HG03575 (cell line): ENCODE results near the gene ELOA.
"Not testable (repeated sequence)": the region's sequence is repeated elsewhere in the genome, so short reads cannot be mapped to it uniquely, and the experiment has no call there.

Experiments used
- ATAC-seq: cut with Tn5 transposase; IDR thresholded peaks from one replicate; pipeline ENCODE4 v1.9.1; 2021; ENCODE audit not compliant: unreplicated experiment, insufficient number of reproducible peaks, low FRiP score; ENCODE audit errors: extremely low read depth

Gene ELOA

GRCh38 chr1:23796466-23797271 is 53.4 kb downstream of the ELOA start:
- ATAC-seq: no peak

DNA sequence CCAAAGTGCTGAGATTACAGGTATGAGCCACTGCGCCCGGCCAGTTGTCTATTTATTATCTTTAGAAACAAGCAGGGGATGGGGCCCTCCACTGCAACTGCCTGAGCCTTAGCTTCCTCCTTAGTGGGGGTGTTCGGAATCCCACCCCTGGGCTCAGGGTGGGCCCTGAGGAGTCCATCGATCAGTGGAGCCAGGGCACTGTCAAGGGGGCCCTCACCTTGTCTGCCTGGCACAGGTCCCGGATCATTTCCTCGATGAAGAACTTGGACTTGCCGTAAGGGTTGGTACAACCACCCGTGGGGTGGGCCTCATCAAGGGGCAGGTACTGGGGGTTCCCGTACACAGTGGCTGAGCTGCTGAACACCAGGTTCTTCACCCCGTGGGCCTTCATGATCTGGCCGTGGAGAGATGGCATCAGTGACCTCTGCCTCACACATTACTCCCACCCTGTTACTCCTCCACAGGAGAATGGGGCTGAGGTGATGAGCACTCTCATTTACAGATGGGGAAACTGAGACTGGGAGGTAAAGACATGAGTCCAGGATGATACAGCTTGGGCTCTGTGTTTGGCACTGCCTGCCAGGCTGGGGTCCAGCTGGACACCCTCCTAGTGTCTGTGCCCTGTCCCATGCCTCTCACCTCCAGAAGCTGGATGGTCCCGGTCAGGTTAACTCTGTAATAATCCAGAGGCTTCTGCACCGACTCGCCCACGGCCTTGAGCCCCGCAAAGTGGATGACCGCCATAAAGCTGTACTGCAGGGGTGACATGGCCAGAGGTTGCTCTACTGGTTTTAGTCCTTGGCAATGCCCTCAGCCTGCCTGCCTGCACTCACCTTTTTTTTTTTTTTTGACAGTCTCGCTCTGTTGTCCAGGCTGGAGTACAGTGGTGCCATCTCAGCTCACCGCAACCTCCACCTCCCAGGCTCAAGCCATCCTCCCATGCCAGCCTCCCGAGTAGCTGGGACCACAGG is 54.5 kb downstream of the ELOA start:
- ATAC-seq: no peak

- no peak for ATAC-seq
These were observed 55.4 kb downstream of the ELOA start for GRCh38 chr1:23798662-23799142.

DNA sequence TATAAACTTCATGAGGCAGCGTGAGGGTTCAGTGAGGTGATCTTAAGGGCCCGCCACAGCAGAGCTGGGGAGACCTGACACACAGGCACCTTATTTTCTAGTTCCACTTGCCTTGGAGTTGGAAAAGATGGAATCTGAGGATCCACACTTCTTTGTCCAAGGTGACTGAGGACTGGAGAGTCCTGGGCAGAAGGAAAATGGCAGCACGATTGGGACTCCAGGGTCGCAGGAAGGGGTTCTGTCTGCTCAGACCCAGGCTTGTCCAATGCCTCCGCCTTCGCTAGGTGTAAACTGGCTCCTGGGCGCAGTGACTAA is 55.9 kb downstream of the ELOA start:
- no peak for ATAC-seq

DNA sequence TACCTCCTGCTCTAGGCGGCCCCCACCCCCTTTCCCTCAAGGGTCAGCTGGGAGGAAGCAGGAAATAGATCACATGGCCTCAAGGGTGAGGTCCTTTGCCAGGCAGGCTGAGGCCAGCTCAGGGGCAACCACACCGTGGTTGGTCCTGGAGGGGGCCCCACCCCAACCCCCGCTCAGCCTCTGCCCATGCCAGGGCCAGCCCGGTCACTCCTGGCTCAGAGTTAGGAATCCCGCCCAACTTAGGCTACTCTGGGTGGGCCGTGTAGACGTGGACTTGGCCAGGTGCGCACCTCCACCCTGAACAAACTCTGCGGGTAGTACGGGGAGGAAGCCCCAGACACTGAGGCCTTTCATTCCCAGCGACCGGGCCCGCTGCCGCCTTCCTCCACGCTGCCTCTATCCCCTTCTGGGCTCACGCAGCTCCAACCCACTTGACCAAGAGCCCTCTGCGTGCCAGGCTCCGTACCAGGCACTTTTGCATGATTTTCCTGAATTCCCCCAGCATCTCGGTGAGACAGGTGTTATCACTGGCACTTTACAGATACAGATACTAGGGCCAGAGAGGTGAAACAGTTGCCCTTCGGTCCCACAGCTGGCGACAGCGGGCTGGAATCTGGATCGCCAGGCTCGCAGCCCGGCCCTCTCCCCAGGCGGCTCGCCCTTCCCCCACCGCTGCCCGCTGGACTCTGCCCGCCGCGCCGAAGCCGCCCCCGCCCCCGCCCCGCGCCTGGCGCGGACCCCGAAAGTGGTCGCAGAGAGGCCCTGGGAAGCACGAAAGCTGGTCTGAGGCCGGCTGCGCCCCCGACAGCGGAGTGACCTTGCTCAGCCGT is 56.5 kb downstream of the ELOA start:
- ATAC-seq: no peak

DNA sequence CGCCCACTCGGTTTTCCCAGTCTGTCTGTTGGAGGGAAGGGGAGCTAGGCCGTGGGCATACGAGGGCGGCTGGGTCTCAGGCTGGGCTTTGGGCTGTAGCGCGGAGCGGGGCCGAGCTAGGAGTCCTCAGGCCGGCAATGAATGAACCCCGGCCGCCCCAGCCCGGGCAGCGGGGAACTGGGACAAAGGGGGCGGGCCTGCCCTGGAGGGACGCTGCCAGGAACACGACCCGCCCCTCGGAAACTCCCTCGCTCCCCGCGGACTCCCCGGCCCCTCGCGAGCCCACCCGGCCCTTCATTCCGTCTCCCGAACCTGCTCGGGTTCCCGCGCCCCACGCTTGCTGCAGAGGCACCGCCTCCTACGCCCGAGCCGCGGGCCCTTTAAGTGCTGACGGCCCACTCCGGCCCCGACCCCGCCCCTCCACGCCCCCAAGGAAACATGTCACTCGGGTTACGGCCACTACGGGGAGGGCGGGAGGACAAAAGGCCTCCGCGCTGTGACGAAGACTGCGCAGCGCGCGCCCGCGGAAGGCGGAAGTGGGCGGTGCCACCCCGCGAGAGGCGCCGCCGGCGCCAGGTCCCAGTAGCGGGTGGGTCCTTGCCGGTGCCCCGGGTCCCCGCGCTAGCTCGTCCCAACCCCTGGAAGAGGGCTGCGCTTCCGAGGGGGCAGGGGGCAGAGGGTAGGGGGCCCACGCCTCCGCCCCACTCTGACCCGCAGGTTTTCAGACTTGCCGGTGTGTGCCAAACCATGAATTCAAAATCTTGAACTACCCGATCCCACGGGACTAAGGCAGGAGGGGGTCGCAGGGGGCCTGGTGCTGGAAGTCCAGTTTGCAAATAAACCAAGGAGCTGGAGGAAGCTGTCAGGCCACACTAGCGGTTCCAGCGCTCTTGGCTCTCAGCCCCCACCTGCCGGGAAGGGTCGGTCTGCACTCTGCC is 57.4 kb downstream of the ELOA start, which contains the start of gene GALE:
Gene GALE (minus strand): TSS at position 355 of the 938 bp plus-strand sequence. CDS start 1,747 bp downstream, outside the sequence.
- ATAC-seq: no peak

DNA sequence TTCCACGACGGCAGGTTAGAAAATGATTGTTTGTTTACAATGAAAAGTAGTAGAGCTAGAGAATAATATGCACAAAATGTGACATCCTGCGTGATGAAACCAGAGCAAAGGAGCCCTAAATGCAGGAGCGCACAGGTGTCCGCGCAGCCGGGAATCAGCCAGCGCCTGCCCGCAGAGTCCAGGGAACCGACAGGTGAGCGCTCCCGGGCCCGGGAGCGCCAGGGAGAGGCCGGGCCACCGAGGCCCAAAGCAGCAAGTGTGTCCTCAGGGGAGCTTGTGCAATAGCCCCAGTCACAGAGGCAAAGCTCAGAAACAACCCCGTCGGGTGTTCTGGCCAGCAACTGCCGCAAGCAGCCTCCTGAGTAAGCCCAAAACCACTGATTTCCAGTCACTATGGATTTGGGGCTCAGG is 58.1 kb downstream of the ELOA start:
- ATAC-seq: no peak

GRCh38 chr1:23801876-23802275 is 58.6 kb downstream of the ELOA start:
- no peak for ATAC-seq

DNA sequence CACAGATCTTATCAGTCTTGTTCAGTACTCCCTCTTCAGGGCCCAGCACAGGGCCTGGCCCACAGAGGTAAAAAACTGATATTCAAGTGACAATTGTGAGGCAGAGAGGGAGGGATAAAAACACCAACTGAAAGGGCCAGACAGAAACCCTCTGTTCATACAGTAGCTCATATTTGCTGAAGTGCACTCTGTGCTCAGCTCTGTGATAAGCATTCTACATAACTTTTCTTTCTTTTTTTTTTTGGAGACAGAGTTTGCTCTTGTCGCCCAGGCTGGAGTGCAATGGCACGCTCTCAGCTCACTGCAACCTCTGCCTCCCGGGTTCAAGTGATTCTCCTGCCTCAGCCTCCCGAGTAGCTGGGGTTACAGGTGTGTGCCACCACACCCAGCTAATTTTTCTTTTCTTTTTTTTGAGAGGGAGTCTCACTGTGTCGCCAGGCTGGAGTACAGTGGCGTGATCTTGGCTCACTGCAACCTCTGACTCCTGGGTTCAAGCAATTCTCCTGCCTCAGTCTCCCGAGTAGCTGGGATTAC is 59.6 kb downstream of the ELOA start:
- not testable (repeated sequence) for ATAC-seq

DNA sequence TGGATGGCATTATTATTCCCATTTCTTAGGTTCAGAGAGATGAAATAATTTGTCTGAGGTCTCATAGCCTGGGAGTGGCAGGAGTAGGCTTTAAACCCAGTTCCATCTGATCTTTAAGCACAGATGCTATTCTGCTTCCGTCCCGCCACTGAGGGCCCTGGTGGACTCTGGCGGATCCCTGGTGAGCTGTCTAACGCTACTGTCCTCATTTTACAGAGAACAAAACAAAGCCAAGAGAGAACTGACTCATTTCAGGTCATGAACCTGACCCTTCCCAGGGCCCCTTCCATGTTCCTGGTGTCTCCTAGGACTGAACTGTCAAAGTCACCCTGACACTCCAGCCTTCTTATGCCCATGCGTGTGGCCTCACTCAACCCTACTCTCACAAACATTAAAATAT is 60.4 kb downstream of the ELOA start:
- no peak for ATAC-seq

DNA sequence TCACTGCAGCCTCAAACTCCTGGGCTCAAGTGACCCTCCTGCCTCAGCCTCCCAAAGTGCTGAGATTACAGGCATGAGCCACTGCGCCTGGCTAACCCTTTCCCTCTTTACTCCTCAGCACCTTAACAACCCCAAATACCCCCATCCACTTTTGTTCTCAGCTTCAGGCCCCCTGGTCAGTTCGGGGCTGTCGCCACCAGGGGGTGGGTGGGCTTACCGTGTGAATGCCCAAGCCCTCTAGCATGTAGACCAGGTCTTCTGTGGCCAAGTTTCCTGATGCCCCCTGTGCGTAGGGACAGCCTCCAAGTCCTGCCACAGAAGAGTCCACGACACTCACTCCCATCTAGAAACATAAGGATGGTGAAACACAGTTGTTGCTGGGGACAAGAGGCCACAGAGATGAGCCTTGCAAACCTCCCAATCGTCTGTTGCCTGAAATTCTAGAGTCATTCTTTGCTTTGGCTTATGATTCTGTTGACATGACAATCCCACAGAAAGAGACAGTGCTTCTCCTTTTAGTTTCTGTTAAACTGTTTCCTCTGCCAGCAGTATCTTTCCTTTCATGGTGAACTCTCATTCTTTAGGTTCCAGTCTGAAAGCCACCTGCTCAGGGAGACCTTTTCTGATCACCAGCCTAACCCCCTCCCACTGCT is 61.0 kb downstream of the ELOA start:
- no peak for ATAC-seq

DNA sequence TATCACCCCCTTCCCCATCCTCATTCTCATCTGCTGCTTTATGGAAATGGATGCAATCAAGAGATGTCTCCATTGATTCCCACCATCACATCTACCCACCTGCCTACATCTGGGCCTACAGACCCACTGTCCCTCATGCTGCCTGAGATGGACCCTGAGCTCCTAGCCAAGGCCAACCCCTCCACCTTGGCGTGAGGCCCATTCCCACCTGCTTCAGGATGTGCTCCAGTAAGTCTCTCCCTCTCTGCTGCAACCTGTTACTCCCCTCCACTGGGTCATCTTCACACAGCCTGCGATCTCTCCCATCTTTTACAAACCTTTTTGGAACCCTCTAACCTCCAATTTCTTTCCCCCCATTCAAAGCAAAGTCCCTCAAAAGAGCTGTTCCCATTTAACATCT is 61.8 kb downstream of the ELOA start:
- no peak for ATAC-seq

DNA sequence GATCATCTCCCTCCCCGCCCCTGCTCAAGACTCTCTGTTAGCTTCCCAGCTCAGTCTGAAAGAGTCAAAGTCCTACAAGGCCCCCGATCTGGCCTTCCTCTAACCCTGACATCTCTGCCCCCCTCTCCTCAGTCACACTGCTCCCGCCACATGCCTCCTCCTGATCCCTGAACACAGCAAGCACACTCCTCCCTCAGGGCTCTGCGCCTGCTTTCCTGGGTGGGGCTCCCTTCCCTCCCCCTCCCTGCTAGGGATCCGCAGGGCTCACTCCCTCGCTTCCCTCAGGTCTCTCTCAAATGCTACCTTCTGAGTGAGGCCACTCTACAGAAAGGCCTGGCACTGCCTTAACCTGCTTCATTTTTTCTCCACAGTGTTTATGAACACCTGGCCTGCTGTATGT is 63.0 kb downstream of the ELOA start:
- no peak for ATAC-seq

DNA sequence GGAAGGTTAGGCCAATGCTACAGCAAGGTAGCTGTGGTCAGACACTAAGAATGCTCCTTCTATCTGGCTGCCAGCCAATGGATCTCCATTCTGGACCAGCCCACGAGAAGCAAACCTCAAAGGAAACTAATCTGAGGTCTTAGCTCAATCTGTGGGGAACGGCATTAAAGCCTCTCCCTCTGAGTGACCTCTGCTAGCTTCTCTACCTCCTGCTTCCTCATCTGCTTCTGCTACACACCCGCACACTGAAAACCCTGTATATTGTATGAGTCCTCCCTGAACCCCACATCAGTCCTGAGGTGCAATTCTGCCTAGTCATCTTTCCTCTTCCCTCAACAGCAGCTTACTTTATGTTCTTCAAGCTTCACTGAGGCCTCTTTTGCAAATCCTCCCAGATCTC is 64.2 kb downstream of the ELOA start:
- no peak for ATAC-seq

GRCh38 chr1:23809751-23810171 is 66.5 kb downstream of the ELOA start:
- ATAC-seq: no peak

DNA sequence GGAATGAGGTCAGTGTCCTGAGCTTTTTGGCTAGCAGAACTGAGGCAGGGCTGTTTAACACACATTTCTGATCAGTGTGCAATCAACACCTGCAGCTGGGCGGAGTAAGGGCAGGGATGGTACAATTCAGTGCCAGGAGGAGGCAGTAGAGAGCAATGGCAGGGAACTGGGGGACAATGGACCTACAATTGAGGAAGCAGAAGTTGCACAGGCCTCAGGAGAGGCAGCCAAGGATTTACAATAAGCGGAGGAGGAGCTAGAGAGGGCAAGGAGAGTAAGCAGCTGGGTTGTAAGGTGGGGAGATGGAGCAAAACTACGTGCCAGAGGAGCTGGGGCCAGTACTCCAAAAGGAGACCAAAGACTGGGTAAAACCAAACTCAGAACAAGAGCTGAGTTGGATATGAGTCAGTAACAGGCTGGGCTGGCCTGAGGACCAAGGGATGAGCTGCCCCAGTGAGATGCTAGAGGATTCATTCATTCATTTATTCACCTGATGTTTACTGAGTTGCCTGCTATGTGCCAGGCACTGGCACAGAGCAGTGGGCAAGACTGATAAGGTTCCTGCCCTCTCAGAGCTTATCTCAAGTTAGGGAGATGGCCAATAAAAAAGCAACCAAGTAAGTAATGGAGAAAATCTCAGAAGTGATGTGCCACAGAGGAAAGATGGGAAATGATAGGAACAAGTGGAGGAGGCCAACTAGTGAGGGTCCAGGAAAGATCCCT is 67.7 kb downstream of the ELOA start:
- no peak for ATAC-seq
